ENCODE measurements around the gene TRAPPC2. TPM values are rescaled to one million over a fixed set of nuclear protein-coding genes. Genes with fewer than 3 reads are reported as not detected.

Gene TRAPPC2
- total RNA-seq, 1 experiment from 2014 or later, result 11.9 TPM

DNA sequence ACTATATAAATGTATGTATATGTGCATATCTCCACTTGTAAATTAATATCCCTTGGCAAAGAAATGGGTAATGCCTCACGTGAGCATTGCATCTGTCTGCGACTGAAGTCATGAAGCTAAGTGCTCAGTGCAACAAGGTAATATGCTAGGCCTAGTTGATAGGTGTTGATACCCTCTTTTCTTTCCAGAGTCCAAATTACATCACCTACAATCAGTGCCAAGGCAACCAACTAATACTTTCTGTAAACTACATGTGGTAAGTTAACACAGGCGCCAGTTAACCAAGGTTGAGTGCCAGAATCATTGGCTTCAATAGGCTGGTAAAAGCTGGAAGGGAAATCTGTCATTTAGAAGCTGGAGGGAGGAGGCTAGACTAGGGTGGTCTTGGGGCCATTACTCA lies 41.4 kb upstream of the TRAPPC2 start:
- no peaks in the 10 kb centered on the region for H3K79me2 ChIP-seq (ENCODE audit: insufficient read depth, low read length)
- no peaks in the 10 kb centered on the region; a peak in 2 of 4 replicates for H3K36me3 ChIP-seq (ENCODE audit: control insufficient read depth in 1 of 2, insufficient read depth in 2 of 2, low read length in 2 of 2)
- H2AFZ ChIP-seq (ENCODE audit: low read depth, low read length, poor library complexity, severe bottlenecking), result no peak overlapping the region
- TF ChIP-seq CEBPB (IDR thresholded peaks at IDR 0.05; ENCODE audit: low read depth), result no peak
- no peak for TF ChIP-seq SRF (IDR thresholded peaks at IDR 0.05; ENCODE audit: low read depth)
- TF ChIP-seq, protein P1, sequence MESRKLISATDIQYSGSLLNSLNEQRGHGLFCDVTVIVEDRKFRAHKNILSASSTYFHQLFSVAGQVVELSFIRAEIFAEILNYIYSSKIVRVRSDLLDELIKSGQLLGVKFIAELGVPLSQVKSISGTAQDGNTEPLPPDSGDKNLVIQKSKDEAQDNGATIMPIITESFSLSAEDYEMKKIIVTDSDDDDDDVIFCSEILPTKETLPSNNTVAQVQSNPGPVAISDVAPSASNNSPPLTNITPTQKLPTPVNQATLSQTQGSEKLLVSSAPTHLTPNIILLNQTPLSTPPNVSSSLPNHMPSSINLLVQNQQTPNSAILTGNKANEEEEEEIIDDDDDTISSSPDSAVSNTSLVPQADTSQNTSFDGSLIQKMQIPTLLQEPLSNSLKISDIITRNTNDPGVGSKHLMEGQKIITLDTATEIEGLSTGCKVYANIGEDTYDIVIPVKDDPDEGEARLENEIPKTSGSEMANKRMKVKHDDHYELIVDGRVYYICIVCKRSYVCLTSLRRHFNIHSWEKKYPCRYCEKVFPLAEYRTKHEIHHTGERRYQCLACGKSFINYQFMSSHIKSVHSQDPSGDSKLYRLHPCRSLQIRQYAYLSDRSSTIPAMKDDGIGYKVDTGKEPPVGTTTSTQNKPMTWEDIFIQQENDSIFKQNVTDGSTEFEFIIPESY (IDR thresholded peaks at IDR 0.05; ENCODE audit: extremely low read depth, insufficient replicate concordance, low read length), result no peak
- no peak for TF ChIP-seq EGR1 (IDR thresholded peaks at IDR 0.05; ENCODE audit: low read depth)
- TF ChIP-seq, protein P2, sequence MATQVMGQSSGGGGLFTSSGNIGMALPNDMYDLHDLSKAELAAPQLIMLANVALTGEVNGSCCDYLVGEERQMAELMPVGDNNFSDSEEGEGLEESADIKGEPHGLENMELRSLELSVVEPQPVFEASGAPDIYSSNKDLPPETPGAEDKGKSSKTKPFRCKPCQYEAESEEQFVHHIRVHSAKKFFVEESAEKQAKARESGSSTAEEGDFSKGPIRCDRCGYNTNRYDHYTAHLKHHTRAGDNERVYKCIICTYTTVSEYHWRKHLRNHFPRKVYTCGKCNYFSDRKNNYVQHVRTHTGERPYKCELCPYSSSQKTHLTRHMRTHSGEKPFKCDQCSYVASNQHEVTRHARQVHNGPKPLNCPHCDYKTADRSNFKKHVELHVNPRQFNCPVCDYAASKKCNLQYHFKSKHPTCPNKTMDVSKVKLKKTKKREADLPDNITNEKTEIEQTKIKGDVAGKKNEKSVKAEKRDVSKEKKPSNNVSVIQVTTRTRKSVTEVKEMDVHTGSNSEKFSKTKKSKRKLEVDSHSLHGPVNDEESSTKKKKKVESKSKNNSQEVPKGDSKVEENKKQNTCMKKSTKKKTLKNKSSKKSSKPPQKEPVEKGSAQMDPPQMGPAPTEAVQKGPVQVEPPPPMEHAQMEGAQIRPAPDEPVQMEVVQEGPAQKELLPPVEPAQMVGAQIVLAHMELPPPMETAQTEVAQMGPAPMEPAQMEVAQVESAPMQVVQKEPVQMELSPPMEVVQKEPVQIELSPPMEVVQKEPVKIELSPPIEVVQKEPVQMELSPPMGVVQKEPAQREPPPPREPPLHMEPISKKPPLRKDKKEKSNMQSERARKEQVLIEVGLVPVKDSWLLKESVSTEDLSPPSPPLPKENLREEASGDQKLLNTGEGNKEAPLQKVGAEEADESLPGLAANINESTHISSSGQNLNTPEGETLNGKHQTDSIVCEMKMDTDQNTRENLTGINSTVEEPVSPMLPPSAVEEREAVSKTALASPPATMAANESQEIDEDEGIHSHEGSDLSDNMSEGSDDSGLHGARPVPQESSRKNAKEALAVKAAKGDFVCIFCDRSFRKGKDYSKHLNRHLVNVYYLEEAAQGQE (IDR thresholded peaks at IDR 0.05; ENCODE audit: low read depth), result no peak
- TF ChIP-seq FOSL1 (IDR thresholded peaks at IDR 0.05; ENCODE audit: low read depth), result no peak
- TF ChIP-seq POLR2A (IDR thresholded peaks at IDR 0.05; ENCODE audit: borderline replicate concordance, extremely low read depth, insufficient read depth, insufficient read length), result no peak
- TF ChIP-seq SIN3A (IDR thresholded peaks at IDR 0.05; ENCODE audit: low read depth), result no peak
- TF ChIP-seq RAD21 (IDR thresholded peaks at IDR 0.05; ENCODE audit: low read depth), result no peak
- TF ChIP-seq SP1 (IDR thresholded peaks at IDR 0.05; ENCODE audit: low read depth), result no peak
- TF ChIP-seq, protein P3, sequence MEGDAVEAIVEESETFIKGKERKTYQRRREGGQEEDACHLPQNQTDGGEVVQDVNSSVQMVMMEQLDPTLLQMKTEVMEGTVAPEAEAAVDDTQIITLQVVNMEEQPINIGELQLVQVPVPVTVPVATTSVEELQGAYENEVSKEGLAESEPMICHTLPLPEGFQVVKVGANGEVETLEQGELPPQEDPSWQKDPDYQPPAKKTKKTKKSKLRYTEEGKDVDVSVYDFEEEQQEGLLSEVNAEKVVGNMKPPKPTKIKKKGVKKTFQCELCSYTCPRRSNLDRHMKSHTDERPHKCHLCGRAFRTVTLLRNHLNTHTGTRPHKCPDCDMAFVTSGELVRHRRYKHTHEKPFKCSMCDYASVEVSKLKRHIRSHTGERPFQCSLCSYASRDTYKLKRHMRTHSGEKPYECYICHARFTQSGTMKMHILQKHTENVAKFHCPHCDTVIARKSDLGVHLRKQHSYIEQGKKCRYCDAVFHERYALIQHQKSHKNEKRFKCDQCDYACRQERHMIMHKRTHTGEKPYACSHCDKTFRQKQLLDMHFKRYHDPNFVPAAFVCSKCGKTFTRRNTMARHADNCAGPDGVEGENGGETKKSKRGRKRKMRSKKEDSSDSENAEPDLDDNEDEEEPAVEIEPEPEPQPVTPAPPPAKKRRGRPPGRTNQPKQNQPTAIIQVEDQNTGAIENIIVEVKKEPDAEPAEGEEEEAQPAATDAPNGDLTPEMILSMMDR (IDR thresholded peaks at IDR 0.05 in 2 of 3, conservative IDR thresholded peaks at IDR 0.05 in 1 of 3; ENCODE audit: borderline replicate concordance in 1 of 3, insufficient read depth in 1 of 3, low read depth in 2 of 3, low read length in 2 of 3), result no peak
- TF ChIP-seq ZNF274 (IDR thresholded peaks at IDR 0.05; ENCODE audit: low read depth, low read length), result no peak
- TF ChIP-seq, protein P4, sequence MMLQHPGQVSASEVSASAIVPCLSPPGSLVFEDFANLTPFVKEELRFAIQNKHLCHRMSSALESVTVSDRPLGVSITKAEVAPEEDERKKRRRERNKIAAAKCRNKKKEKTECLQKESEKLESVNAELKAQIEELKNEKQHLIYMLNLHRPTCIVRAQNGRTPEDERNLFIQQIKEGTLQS (IDR thresholded peaks at IDR 0.05), result no peak
- TF ChIP-seq JUND (IDR thresholded peaks at IDR 0.05), result no peak
- no peak for TF ChIP-seq CBX3 (IDR thresholded peaks at IDR 0.05; ENCODE audit: low read depth)
- no peak for TF ChIP-seq EZH2 (IDR thresholded peaks at IDR 0.05)
- no peak for TF ChIP-seq EZH2phosphoT487 (IDR thresholded peaks at IDR 0.05; ENCODE audit: borderline replicate concordance)
- no peak for TF ChIP-seq ZFX (IDR thresholded peaks at IDR 0.05)
- no peak for TF ChIP-seq YY1 (IDR thresholded peaks at IDR 0.05; ENCODE audit: extremely low read depth, insufficient replicate concordance, low read depth, low read length)
- TF ChIP-seq POLR2AphosphoS5 (IDR thresholded peaks at IDR 0.05; ENCODE audit: low read depth, low read length), result no peak
- CTCF ChIA-PET, result no interaction called here
- H3K9me3 ChIP-seq (ENCODE audit: control insufficient read depth in 1 of 2, insufficient read depth in 1 of 2, low read depth in 1 of 2, low read length in 2 of 2), result no peaks in the 10 kb centered on the region
- intact Hi-C loops (cut with micrococcal nuclease), result no loop called here
- H3K27me3 ChIP-seq (ENCODE audit: insufficient read depth, low read length), result no peaks in the 10 kb centered on the region
- no peak overlapping the region for H3K9ac ChIP-seq (ENCODE audit: low read length)
- no peaks in the 10 kb centered on the region for H3K4me1 ChIP-seq (ENCODE audit: control insufficient read depth in 1 of 2, insufficient read depth in 2 of 2, low read length in 2 of 2)
- no peak overlapping the region for H3K4me2 ChIP-seq (ENCODE audit: low read length)
- no peak for ATAC-seq
- no TSS peak for BruUV-seq (replicated peaks)
- H4K20me1 ChIP-seq (ENCODE audit: insufficient read depth), result no peaks in the 10 kb centered on the region
- H3K9me2 ChIP-seq (ENCODE audit: insufficient read depth), result no peaks in the 10 kb centered on the region
- POLR2A ChIA-PET, result no interaction called here
- no peak overlapping the region for H3K27ac ChIP-seq (ENCODE audit: low read depth, low read length)
- H3K4me3 ChIP-seq (replicated peaks in 1 of 2; ENCODE audit: low read depth in 1 of 2, low read length in 2 of 2), result no peak overlapping the region
- DNase-seq (ENCODE audit: low read depth, low spot score), result no peak
- RAD21 ChIA-PET (ENCODE audit: low non-redundant PET in 1 of 2, low total read pairs in 2 of 2, uncharacterized antibody in 2 of 2, unreplicated experiment in 2 of 2), result no interaction called here
